HepG2 (cell line): ENCODE measurements around the gene FGF19. TPM values are rescaled to one million over a fixed set of nuclear protein-coding genes. Genes with fewer than 3 reads are reported as not detected.

ENCODE experiments used
- ADNP ChIP-seq: sonication (generic); formaldehyde crosslinking; IDR thresholded peaks from 2 replicates; pipeline ENCODE4 v1.4.0; 2020; ENCODE audit warnings: missing genetic modification reagents
- FOXA3 ChIP-seq: IDR thresholded peaks from 2 replicates; pipeline ENCODE4 v1.6.1; 2016; ENCODE audit warnings: missing genetic modification reagents, missing compliant biosample characterization
- FOXO4 ChIP-seq: sonication (generic); formaldehyde crosslinking; conservative IDR thresholded peaks from 2 replicates; pipeline ENCODE4 v1.8.1; 2023; ENCODE audit warnings: missing genetic modification reagents
- HNRNPL ChIP-seq: fragments of 200-400 bp; formaldehyde crosslinking; IDR thresholded peaks from 2 replicates; pipeline ENCODE4 v1.6.1; 2017; ENCODE audit warnings: mild to moderate bottlenecking, low read depth, low read length
- HOXA3 ChIP-seq: sonication (generic); formaldehyde crosslinking; IDR thresholded peaks from 2 replicates; pipeline ENCODE4 v1.5.0; 2020; ENCODE audit warnings: missing genetic modification reagents
- JUN ChIP-seq: sonication (generic); formaldehyde crosslinking; IDR thresholded peaks from 2 replicates; pipeline ENCODE4 v1.4.0; 2020; ENCODE audit warnings: mild to moderate bottlenecking, missing genetic modification reagents
- MXI1 ChIP-seq: IDR thresholded peaks from 3 replicates; pipeline ENCODE4 v1.6.1; 2012; ENCODE audit warnings: low read depth, low read length, inconsistent platforms, borderline replicate concordance
- NCOA2 ChIP-seq: sonication (generic); formaldehyde crosslinking; IDR thresholded peaks from 2 replicates; pipeline ENCODE4 v1.8.0; 2022; ENCODE audit warnings: inconsistent platforms
- PAF1 ChIP-seq: IDR thresholded peaks from 2 replicates; pipeline ENCODE4 v1.6.1; 2016; ENCODE audit warnings: missing genetic modification reagents, missing compliant biosample characterization
- PHF8 ChIP-seq: sonication (generic); formaldehyde crosslinking; IDR thresholded peaks from 2 replicates; pipeline ENCODE4 v1.5.0; 2020; ENCODE audit warnings: missing genetic modification reagents
- SETDB1 ChIP-seq: sonication (generic); formaldehyde crosslinking; IDR thresholded peaks from 2 replicates; pipeline ENCODE4 v1.5.1; 2020; ENCODE audit warnings: missing genetic modification reagents, mild to moderate bottlenecking, borderline replicate concordance
- TBX2 ChIP-seq: sonication (generic); formaldehyde crosslinking; IDR thresholded peaks from 2 replicates; pipeline ENCODE4 v1.5.0; 2020; ENCODE audit warnings: missing genetic modification reagents, mild to moderate bottlenecking, borderline replicate concordance
- ZBTB3 ChIP-seq: sonication (generic); formaldehyde crosslinking; IDR thresholded peaks from 2 replicates; pipeline ENCODE4 v1.4.0; 2020; ENCODE audit warnings: low read depth, mild to moderate bottlenecking, moderate library complexity, missing genetic modification reagents, borderline replicate concordance
- ZC3H13 ChIP-seq: sonication (generic); formaldehyde crosslinking; IDR thresholded peaks from 2 replicates; pipeline ENCODE4 v1.8.1; 2023; ENCODE audit warnings: mild to moderate bottlenecking, missing genetic modification reagents, moderate library complexity
- ZFP1 ChIP-seq: IDR thresholded peaks from 2 replicates; pipeline ENCODE4 v1.6.1; 2016
- ZFP90 ChIP-seq: sonication (generic); formaldehyde crosslinking; IDR thresholded peaks from 2 replicates; pipeline ENCODE4 v1.8.0; 2022; ENCODE audit warnings: missing genetic modification reagents, mild to moderate bottlenecking, inconsistent platforms, borderline replicate concordance
- ZNF17 ChIP-seq: sonication (generic); formaldehyde crosslinking; IDR thresholded peaks from 2 replicates; pipeline ENCODE4 v1.5.0; 2020; ENCODE audit warnings: mild to moderate bottlenecking, missing genetic modification reagents
- ZNF20 ChIP-seq: sonication (generic); formaldehyde crosslinking; IDR thresholded peaks from 2 replicates; pipeline ENCODE4 v1.4.0; 2020; ENCODE audit warnings: mild to moderate bottlenecking, moderate library complexity, missing genetic modification reagents
- ZNF24 ChIP-seq: fragments of 450-650 bp; IDR thresholded peaks from 2 replicates; pipeline ENCODE4 v1.6.1; 2017; ENCODE audit warnings: antibody characterized with exemption, mild to moderate bottlenecking
- ZNF317 ChIP-seq: sonication (generic); formaldehyde crosslinking; IDR thresholded peaks from 2 replicates; pipeline ENCODE4 v1.5.0; 2020; ENCODE audit warnings: mild to moderate bottlenecking, missing genetic modification reagents
- ZNF484 ChIP-seq: sonication (generic); formaldehyde crosslinking; IDR thresholded peaks from 2 replicates; pipeline ENCODE4 v1.5.1; 2020; ENCODE audit warnings: mild to moderate bottlenecking, low read depth, missing genetic modification reagents, borderline replicate concordance
- ZNF562 ChIP-seq: sonication (generic); formaldehyde crosslinking; IDR thresholded peaks from 2 replicates; pipeline ENCODE4 v1.8.0; 2022; ENCODE audit warnings: missing genetic modification reagents, borderline replicate concordance
- ZNF839 ChIP-seq: sonication (generic); formaldehyde crosslinking; IDR thresholded peaks from 2 replicates; pipeline ENCODE4 v1.4.0; 2020; ENCODE audit warnings: missing genetic modification reagents, mild to moderate bottlenecking, borderline replicate concordance
- ZZZ3 ChIP-seq: sonication (generic); formaldehyde crosslinking; IDR thresholded peaks from 2 replicates; pipeline ENCODE4 v1.4.0; 2020; ENCODE audit warnings: missing genetic modification reagents, mild to moderate bottlenecking, borderline replicate concordance
- polyA plus RNA-seq, 8 experiments: library from polyadenylated mRNA; depleted of rRNA in 3 of 8; stranded (reverse) in 7 of 8; unstranded in 1 of 8; fragments of >200 nt; fragmentation: Illumina TruSeq in 4 of 8; extraction: Trizol in 4 of 8; gene quantifications; 2 replicates each; pipeline versions ENCODE4 v1.2.1 to v1.2.3, GENCODE V29; 2011 to 2016; ENCODE audit warnings: low read depth in 4 of 8, missing spikeins in 1 of 8, mixed read lengths in 1 of 8; ENCODE audit not compliant: insufficient read depth in 1 of 8
- total RNA-seq, 5 experiments: library from RNA; depleted of rRNA; stranded (reverse); fragments of >200 nt; fragmentation: Illumina TruSeq; extraction: Trizol; gene quantifications; 2 replicates each; pipeline ENCODE4 v1.2.3, GENCODE V29; 2016; ENCODE audit warnings: low read depth in 1 of 5
- TF ChIP-seq, protein P1 (sequence below): sonication (generic); formaldehyde crosslinking; IDR thresholded peaks from 2 replicates; pipeline ENCODE4 v1.4.0; 2020; ENCODE audit warnings: mild to moderate bottlenecking, missing genetic modification reagents
- TF ChIP-seq, protein P2 (sequence below): sonication (generic); formaldehyde crosslinking; IDR thresholded peaks from 2 replicates; pipeline ENCODE4 v1.4.0; 2020; ENCODE audit warnings: low read depth, missing genetic modification reagents

Gene FGF19
- total and polyA plus RNA-seq, 2 of the 13 experiments (the other 11 are each of a cell fraction or from before 2014, with no cell fraction given), result 0.07 TPM; not detected in 1

GRCh38 chr11:69654660-69655478 is 49.0 kb downstream of the FGF19 start (continued):
- TF ChIP-seq ZBTB3 (no peak), ZNF562 (CRISPR knock-in tag) (no peak), HNRNPL (peak; percentile 62), ZNF484 (CRISPR knock-in tag) (no peak), ZFP1 (CRISPR knock-in tag) (0 out of 2 replicates have a peak, but pooled peaks have one; percentile 32), TBX2 (peak; percentile 95), ZNF17 (CRISPR knock-in tag) (no peak), PAF1 (CRISPR knock-in tag) (peak; percentile 71), NCOA2 (CRISPR knock-in tag) (peak; percentile 85), ADNP (CRISPR knock-in tag) (no peak), ZNF839 (CRISPR knock-in tag) (no peak), ZNF20 (CRISPR knock-in tag) (no peak), HOXA3 (CRISPR knock-in tag) (peak; percentile 35; the same call in 1 of the 2 replicates), ZFP90 (no peak), ZZZ3 (CRISPR knock-in tag) (no peak), ZNF317 (CRISPR knock-in tag) (0 out of 2 replicates have a peak, but pooled peaks have one; percentile 30), ZNF24 (no peak), PHF8 (CRISPR knock-in tag) (peak; percentile 25; the same call in 1 of the 2 replicates), FOXA3 (CRISPR knock-in tag) (peak; percentile 89), JUN (CRISPR knock-in tag) (peak; percentile 63; the same call in 1 of the 2 replicates), MXI1 (0 out of 3 replicates have a peak, but pooled peaks have one; percentile 13), SETDB1 (no peak), FOXO4 (CRISPR knock-in tag) (no peak), ZC3H13 (CRISPR knock-in tag) (peak; percentile 94; the same call in 1 of the 2 replicates)
- TF ChIP-seq, protein P1, sequence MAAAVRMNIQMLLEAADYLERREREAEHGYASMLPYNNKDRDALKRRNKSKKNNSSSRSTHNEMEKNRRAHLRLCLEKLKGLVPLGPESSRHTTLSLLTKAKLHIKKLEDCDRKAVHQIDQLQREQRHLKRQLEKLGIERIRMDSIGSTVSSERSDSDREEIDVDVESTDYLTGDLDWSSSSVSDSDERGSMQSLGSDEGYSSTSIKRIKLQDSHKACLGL (CRISPR knock-in tag), result no peak
- TF ChIP-seq, protein P2, sequence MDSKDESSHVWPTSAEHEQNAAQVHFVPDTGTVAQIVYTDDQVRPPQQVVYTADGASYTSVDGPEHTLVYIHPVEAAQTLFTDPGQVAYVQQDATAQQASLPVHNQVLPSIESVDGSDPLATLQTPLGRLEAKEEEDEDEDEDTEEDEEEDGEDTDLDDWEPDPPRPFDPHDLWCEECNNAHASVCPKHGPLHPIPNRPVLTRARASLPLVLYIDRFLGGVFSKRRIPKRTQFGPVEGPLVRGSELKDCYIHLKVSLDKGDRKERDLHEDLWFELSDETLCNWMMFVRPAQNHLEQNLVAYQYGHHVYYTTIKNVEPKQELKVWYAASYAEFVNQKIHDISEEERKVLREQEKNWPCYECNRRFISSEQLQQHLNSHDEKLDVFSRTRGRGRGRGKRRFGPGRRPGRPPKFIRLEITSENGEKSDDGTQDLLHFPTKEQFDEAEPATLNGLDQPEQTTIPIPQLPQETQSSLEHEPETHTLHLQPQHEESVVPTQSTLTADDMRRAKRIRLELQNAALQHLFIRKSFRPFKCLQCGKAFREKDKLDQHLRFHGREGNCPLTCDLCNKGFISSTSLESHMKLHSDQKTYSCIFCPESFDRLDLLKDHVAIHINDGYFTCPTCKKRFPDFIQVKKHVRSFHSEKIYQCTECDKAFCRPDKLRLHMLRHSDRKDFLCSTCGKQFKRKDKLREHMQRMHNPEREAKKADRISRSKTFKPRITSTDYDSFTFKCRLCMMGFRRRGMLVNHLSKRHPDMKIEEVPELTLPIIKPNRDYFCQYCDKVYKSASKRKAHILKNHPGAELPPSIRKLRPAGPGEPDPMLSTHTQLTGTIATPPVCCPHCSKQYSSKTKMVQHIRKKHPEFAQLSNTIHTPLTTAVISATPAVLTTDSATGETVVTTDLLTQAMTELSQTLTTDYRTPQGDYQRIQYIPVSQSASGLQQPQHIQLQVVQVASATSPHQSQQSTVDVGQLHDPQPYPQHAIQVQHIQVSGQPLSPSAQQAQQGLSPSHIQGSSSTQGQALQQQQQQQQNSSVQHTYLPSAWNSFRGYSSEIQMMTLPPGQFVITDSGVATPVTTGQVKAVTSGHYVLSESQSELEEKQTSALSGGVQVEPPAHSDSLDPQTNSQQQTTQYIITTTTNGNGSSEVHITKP (CRISPR knock-in tag), result peak; percentile 55
